HepG2 (cell line): ENCODE results near the gene LRRN4CL. TPM values are rescaled to one million over a fixed set of nuclear protein-coding genes. Genes with fewer than 3 reads are reported as not detected.
A peak's percentile ranks its signal among the peaks of the same experiment; 100 is the strongest.

Source experiments
- HHEX ChIP-seq: IDR thresholded peaks from 2 replicates; pipeline ENCODE4 v1.6.1; 2016; ENCODE audit warnings: control low read depth
- HNRNPK ChIP-seq: fragments of 200-400 bp; formaldehyde crosslinking; IDR thresholded peaks from 2 replicates; pipeline ENCODE4 v1.6.1; 2018; ENCODE audit warnings: low read length, low read depth, moderate library complexity, mild to moderate bottlenecking; ENCODE audit not compliant: poor library complexity, severe bottlenecking
- KDM5A ChIP-seq: fragments of 200-600 bp; sonication (generic); IDR thresholded peaks from 2 replicates; pipeline ENCODE4 v1.7.0; 2018; ENCODE audit warnings: antibody characterized with exemption, mild to moderate bottlenecking, low read length, borderline replicate concordance
- MLLT10 ChIP-seq: sonication (generic); formaldehyde crosslinking; IDR thresholded peaks from 2 replicates; pipeline ENCODE4 v1.4.0; 2020; ENCODE audit warnings: missing genetic modification reagents
- MTA1 ChIP-seq: sonication (generic); formaldehyde crosslinking; IDR thresholded peaks from 2 replicates; pipeline ENCODE4 v1.4.0; 2020; ENCODE audit warnings: missing genetic modification reagents, mild to moderate bottlenecking, borderline replicate concordance
- MYC ChIP-seq: sonication (generic); formaldehyde crosslinking; IDR thresholded peaks from 2 replicates; pipeline ENCODE4 v1.9.0; 2021; ENCODE audit warnings: missing genetic modification reagents, borderline replicate concordance
- NR2F6 ChIP-seq, 2 experiments: IDR thresholded peaks; 2 replicates each; pipeline ENCODE4 v1.6.1; 2016; ENCODE audit warnings: antibody characterized with exemption in 1 of 2, mild to moderate bottlenecking in 1 of 2
- RAD51 ChIP-seq: fragments of 450-650 bp; IDR thresholded peaks from 2 replicates; pipeline ENCODE4 v1.6.1; 2016; ENCODE audit warnings: borderline replicate concordance
- REPIN1 ChIP-seq: sonication (generic); formaldehyde crosslinking; IDR thresholded peaks from 2 replicates; pipeline ENCODE4 v1.8.0; 2022; ENCODE audit warnings: missing genetic modification reagents, low read depth, mild to moderate bottlenecking, borderline replicate concordance
- RFX5 ChIP-seq: IDR thresholded peaks from 2 replicates; pipeline ENCODE4 v1.6.1; 2011; ENCODE audit warnings: low read depth, low read length, improper control_type of control experiment
- SIN3A ChIP-seq: IDR thresholded peaks from 2 replicates; pipeline ENCODE4 v1.6.1; 2011; ENCODE audit warnings: low read depth, mild to moderate bottlenecking, control low read depth, low read length, borderline replicate concordance
- ZBTB21 ChIP-seq: sonication (generic); formaldehyde crosslinking; IDR thresholded peaks from 2 replicates; pipeline ENCODE4 v1.4.0; 2020; ENCODE audit warnings: missing genetic modification reagents
- ZNF160 ChIP-seq: sonication (generic); formaldehyde crosslinking; IDR thresholded peaks from 2 replicates; pipeline ENCODE4 v1.8.0; 2022; ENCODE audit warnings: mild to moderate bottlenecking, inconsistent platforms, missing genetic modification reagents
- ZNF431 ChIP-seq: sonication (generic); formaldehyde crosslinking; IDR thresholded peaks from 2 replicates; pipeline ENCODE4 v1.9.0; 2022; ENCODE audit warnings: missing genetic modification reagents, low read depth, mild to moderate bottlenecking, borderline replicate concordance
- ZNF432 ChIP-seq: sonication (generic); formaldehyde crosslinking; IDR thresholded peaks from 2 replicates; pipeline ENCODE4 v1.5.0; 2020; ENCODE audit warnings: missing genetic modification reagents, mild to moderate bottlenecking, borderline replicate concordance
- ZNF652 ChIP-seq: IDR thresholded peaks from 2 replicates; pipeline ENCODE4 v1.6.1; 2016; ENCODE audit warnings: low read depth, borderline replicate concordance
- ZNF841 ChIP-seq: sonication (generic); formaldehyde crosslinking; IDR thresholded peaks from 2 replicates; pipeline ENCODE4 v1.8.1; 2023; ENCODE audit warnings: missing genetic modification reagents, borderline replicate concordance
- polyA plus RNA-seq, 8 experiments: library from polyadenylated mRNA; depleted of rRNA in 3 of 8; stranded (reverse) in 7 of 8; unstranded in 1 of 8; fragments of >200 nt; fragmentation: Illumina TruSeq in 4 of 8; extraction: Trizol in 4 of 8; gene quantifications; 2 replicates each; pipeline versions ENCODE4 v1.2.1 to v1.2.3, GENCODE V29; 2011 to 2016; ENCODE audit warnings: low read depth in 4 of 8, missing spikeins in 1 of 8, mixed read lengths in 1 of 8; ENCODE audit not compliant: insufficient read depth in 1 of 8
- total RNA-seq, 5 experiments: library from RNA; depleted of rRNA; stranded (reverse); fragments of >200 nt; fragmentation: Illumina TruSeq; extraction: Trizol; gene quantifications; 2 replicates each; pipeline ENCODE4 v1.2.3, GENCODE V29; 2016; ENCODE audit warnings: low read depth in 1 of 5
- TF ChIP-seq, protein P1 (sequence below): sonication (generic); formaldehyde crosslinking; IDR thresholded peaks from 2 replicates; pipeline ENCODE4 v1.5.0; 2020; ENCODE audit warnings: mild to moderate bottlenecking, missing genetic modification reagents, moderate library complexity

LRRN4CL gene
- total and polyA plus RNA-seq, 2 of the 13 experiments (the other 11 are each of a cell fraction or from before 2014, with no cell fraction given) = 0.11 TPM; not detected in 1

DNA sequence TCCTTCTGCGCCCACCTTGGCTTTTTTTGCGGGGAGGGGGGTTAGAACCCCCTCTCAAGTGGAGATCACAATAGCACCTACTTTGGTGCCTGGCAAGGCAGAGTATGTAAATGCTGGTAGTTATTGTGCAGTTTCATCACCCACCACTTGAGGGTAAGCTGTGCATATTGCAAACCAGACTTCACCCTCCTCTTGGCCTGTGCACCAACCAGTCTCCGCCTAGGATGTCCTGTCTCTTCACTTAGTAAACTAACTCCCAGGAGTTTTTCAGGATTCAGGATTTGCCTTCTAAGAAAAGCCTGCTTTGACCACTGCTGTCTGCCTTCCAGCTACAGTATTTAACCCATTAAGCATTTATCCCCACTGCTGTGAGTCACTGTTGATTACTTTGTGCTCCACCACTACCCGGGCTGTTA is 8.5 kb downstream of the LRRN4CL start (continued):
- TF ChIP-seq MYC (CRISPR knock-in tag) (0 out of 2 replicates have a peak, but pooled peaks have one; percentile 15), SIN3A (no peak), ZNF160 (CRISPR knock-in tag) (no peak), ZBTB21 (CRISPR knock-in tag) (no peak), ZNF431 (CRISPR knock-in tag) (no peak), KDM5A (no peak), HHEX (CRISPR knock-in tag) (no peak), NR2F6 (IDR thresholded peaks at IDR 0.05) (no peak), NR2F6 (CRISPR knock-in tag; IDR thresholded peaks at IDR 0.05) (no peak; the same call in 1 of the 2 replicates), ZNF841 (no peak), RFX5 (no peak), REPIN1 (CRISPR knock-in tag) (peak; percentile 45; the same call in 1 of the 2 replicates), RAD51 (no peak), ZNF432 (no peak), ZNF652 (CRISPR knock-in tag) (peak; percentile 80), MTA1 (CRISPR knock-in tag) (no peak), HNRNPK (no peak), MLLT10 (CRISPR knock-in tag) (no peak)
- TF ChIP-seq, protein P1, sequence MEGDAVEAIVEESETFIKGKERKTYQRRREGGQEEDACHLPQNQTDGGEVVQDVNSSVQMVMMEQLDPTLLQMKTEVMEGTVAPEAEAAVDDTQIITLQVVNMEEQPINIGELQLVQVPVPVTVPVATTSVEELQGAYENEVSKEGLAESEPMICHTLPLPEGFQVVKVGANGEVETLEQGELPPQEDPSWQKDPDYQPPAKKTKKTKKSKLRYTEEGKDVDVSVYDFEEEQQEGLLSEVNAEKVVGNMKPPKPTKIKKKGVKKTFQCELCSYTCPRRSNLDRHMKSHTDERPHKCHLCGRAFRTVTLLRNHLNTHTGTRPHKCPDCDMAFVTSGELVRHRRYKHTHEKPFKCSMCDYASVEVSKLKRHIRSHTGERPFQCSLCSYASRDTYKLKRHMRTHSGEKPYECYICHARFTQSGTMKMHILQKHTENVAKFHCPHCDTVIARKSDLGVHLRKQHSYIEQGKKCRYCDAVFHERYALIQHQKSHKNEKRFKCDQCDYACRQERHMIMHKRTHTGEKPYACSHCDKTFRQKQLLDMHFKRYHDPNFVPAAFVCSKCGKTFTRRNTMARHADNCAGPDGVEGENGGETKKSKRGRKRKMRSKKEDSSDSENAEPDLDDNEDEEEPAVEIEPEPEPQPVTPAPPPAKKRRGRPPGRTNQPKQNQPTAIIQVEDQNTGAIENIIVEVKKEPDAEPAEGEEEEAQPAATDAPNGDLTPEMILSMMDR (CRISPR knock-in tag) = peak; percentile 88
